T-helper 1 cell treated with Interleukin-12 subunit alpha and Interleukin-12 subunit beta and Interleukin-4 antibody, amounts not matched to agents 30 μg/mL and 1 μg/mL, for 36 hours (primary cell): ENCODE data around the gene HINFP.

Source experiments
- H3K27ac Mint-ChIP-seq: one replicate; pipeline ENCODE4 v1.8.0; 2021; ENCODE audit warnings: mild to moderate bottlenecking, mixed read lengths
- H3K27me3 Mint-ChIP-seq: one replicate; pipeline ENCODE4 v1.8.0; 2021; ENCODE audit warnings: low read depth, mixed read lengths
- H3K36me3 Mint-ChIP-seq: one replicate; pipeline ENCODE4 v1.8.0; 2021; ENCODE audit warnings: low read depth, mixed read lengths
- H3K4me1 Mint-ChIP-seq: one replicate; pipeline ENCODE4 v1.8.0; 2021; ENCODE audit warnings: low read depth, mixed read lengths
- H3K4me3 Mint-ChIP-seq: one replicate; pipeline ENCODE4 v1.8.0; 2021; ENCODE audit warnings: mild to moderate bottlenecking, moderate library complexity, mixed read lengths
- H3K9me3 Mint-ChIP-seq: one replicate; pipeline ENCODE4 v1.8.0; 2021; ENCODE audit warnings: mixed read lengths

HINFP gene, protein sequence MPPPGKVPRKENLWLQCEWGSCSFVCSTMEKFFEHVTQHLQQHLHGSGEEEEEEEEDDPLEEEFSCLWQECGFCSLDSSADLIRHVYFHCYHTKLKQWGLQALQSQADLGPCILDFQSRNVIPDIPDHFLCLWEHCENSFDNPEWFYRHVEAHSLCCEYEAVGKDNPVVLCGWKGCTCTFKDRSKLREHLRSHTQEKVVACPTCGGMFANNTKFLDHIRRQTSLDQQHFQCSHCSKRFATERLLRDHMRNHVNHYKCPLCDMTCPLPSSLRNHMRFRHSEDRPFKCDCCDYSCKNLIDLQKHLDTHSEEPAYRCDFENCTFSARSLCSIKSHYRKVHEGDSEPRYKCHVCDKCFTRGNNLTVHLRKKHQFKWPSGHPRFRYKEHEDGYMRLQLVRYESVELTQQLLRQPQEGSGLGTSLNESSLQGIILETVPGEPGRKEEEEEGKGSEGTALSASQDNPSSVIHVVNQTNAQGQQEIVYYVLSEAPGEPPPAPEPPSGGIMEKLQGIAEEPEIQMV

DNA sequence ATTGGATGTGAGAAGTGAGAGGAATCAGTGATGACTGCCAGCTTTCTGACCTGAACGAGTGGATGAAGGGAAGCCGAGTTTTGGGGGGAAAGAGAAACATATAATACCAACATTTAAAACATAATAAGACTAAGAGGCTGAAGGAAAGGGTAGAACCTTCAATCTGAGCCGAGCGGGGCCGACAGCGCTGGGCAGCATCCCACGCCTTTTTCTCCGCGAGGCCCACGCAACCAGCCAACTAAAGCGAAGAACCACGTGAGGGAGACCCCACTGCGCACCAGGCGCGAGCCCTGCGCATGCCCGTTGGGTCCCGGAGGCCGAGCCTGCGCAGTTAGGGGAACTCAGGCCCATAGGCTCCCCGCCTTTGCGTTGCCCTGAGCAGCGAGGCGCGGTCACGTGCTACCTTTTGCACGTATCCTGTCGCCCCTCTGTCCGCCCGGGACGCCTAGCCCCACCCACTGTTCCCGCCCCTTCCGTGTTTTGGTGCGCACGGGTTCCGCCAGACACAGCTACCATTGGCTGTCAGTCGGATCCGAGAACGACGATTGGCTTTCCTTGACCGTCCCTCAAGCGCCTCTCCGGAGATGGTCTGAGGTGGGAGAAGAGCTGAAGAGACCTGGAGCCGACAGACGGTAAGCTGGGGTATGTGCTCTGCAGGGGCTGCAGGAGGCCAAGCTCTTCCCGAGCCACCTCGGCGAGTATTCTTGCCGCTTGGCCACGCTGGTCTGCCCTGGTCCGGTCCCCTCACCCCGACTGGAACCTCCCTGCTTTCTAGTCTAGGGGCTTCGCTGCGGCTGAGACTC, at the start of gene HINFP:
TSS of gene HINFP (plus strand) at position 573 of the 803 bp plus-strand sequence. CDS start 5,365 bp downstream, outside the sequence.
- Mint-ChIP-seq H3K4me3 (peak within 1 kb of the TSS; percentile 94), H3K27me3 (no peaks in the 10 kb centered on the region), H3K9me3 (no peaks in the 10 kb centered on the region), H3K4me1 (peaks cover 21% of the 10 kb centered on the region), H3K36me3 (peaks cover 23% of the 10 kb centered on the region), H3K27ac (peak within 1 kb of the TSS; percentile 87)

DNA sequence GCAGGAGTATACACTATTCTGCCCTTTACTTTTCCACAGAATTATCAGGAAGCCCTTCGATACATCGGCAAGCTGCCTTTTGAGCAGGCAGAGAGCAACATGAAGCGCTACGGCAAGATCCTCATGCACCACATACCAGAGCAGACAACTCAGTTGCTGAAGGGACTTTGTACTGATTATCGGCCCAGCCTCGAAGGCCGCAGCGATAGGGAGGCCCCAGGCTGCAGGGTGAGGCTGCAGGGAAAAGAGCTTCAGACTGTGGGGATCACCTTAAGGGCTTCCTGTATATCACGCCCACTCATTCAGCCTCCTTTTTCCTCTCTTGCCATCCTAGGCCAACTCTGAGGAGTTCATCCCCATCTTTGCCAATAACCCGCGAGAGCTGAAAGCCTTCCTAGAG, 43.5 kb upstream of the HINFP start:
- no peaks in the 10 kb centered on the region for H3K27me3 Mint-ChIP-seq
- peaks cover 49% of the 10 kb centered on the region for H3K36me3 Mint-ChIP-seq
- H3K9me3 Mint-ChIP-seq, result no peaks in the 10 kb centered on the region
- no peaks in the 10 kb centered on the region for H3K4me1 Mint-ChIP-seq
- H3K4me3 Mint-ChIP-seq, result no peak overlapping the region
- H3K27ac Mint-ChIP-seq, result no peak overlapping the region

GRCh38 chr11:119078675-119079420, 42.5 kb upstream of the HINFP start:
- Mint-ChIP-seq H3K27me3 (no peaks in the 10 kb centered on the region), H3K4me1 (no peaks in the 10 kb centered on the region), H3K4me3 (no peak overlapping the region), H3K27ac (no peak overlapping the region), H3K9me3 (no peaks in the 10 kb centered on the region), H3K36me3 (peaks cover 43% of the 10 kb centered on the region)

DNA sequence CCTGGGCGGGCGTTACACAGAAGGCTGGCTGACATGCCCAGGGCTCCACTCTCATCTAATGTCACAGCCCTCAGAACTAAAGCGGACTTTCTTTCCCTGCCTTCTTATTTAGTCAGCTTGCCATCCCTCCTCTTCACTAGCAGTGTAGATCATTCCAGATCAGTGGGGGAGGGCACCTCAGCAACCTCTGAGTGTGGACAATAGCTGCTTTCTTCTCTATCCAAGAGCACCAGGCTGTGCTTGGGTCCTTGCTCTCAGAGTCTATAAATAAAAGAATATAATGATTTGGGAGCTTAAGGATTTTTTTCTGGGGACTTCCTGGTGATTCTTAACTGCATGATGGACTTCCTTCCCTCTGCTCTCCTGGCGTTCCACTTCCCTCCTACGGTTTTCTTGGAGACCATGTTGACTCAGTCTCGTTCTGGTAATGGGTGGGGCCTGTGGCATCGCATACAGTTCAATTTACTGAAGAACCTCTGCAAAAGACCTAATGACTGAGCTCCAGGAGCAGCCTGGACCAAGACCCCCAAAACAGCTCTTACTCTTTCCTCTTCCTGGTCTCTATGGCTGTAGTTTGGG, 39.6 kb upstream of the HINFP start:
- no peaks in the 10 kb centered on the region for H3K9me3 Mint-ChIP-seq
- no peaks in the 10 kb centered on the region for H3K27me3 Mint-ChIP-seq
- H3K4me3 Mint-ChIP-seq, result no peak overlapping the region
- peaks cover 41% of the 10 kb centered on the region for H3K36me3 Mint-ChIP-seq
- H3K27ac Mint-ChIP-seq, result no peak overlapping the region
- H3K4me1 Mint-ChIP-seq, result peaks cover 14% of the 10 kb centered on the region

DNA sequence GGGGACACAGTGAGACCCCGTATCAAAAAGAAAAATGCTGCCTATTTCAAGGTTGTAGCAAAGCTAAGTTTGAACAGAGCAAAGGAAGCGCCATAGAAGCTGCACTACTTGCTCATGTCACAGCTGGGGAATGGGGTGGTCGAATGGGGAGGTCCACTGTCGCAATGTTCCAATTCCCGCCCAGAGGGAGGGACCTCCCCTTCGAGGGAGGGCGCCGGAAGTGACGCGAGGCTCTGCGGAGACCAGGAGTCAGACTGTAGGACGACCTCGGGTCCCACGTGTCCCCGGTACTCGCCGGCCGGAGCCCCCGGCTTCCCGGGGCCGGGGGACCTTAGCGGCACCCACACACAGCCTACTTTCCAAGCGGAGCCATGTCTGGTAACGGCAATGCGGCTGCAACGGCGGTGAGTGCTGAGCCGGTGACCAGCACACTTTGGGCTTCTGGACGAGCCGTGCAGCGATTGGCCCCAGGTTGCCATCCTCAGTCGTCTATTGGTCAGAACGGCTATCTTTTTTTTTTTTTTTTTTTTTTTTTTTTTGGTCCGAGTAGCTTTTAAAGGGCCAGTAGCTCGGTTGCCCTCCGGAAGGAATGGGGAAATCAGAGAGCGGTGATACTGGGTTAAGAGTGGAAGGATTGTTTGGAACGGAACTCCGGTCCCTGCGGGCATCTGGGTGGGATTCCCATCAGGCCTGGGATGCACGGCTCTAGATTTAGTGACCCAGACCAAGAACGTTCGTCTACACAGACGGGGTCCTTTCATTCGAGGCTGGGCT, 36.5 kb upstream of the HINFP start, which contains the start of gene HMBS:
TSS of gene HMBS (plus strand) at position 219 of the 774 bp plus-strand sequence. CDS start at position 372, 153 bp downstream.
- H3K4me1 Mint-ChIP-seq, result peaks cover 23% of the 10 kb centered on the region
- H3K36me3 Mint-ChIP-seq, result peaks cover 23% of the 10 kb centered on the region
- peak within 1 kb of the TSS; percentile 92 for H3K27ac Mint-ChIP-seq
- no peaks in the 10 kb centered on the region for H3K9me3 Mint-ChIP-seq
- H3K27me3 Mint-ChIP-seq, result no peaks in the 10 kb centered on the region
- peak within 1 kb of the TSS; percentile 91 for H3K4me3 Mint-ChIP-seq

- Mint-ChIP-seq H3K9me3 (no peaks in the 10 kb centered on the region), H3K27ac (peak overlapping the region; percentile 92), H3K36me3 (peaks cover 18% of the 10 kb centered on the region)
These were observed 35.9 kb upstream of the HINFP start for GRCh38 chr11:119085437-119085847.

DNA sequence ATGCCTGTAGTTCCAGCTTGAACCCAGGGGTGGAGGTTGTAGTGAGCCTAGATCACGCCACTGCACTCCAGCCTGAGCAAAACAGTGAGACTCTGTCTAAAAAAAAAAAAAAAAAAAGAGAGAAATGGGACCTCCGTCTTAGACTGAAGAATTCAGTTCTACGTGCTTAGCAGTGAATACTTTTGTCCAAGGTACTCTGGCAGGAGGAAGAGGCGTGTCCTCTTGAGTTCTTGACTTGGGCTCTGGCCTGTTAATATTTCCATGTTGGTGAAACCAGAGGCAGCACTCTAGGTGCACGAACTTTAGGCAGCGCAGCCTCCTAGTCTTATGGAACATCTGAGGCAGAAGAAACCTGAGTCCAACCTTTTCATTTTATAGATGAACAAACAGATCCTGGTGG, 34.3 kb upstream of the HINFP start:
- H3K36me3 Mint-ChIP-seq, result peaks cover 8% of the 10 kb centered on the region
- H3K27ac Mint-ChIP-seq, result no peak overlapping the region
- H3K27me3 Mint-ChIP-seq, result no peaks in the 10 kb centered on the region
- no peaks in the 10 kb centered on the region for H3K9me3 Mint-ChIP-seq
- peaks cover 28% of the 10 kb centered on the region for H3K4me1 Mint-ChIP-seq
- H3K4me3 Mint-ChIP-seq, result peak overlapping the region; percentile 34

More at GRCh38 chr11:119085437-119085847, 35.9 kb upstream of the HINFP start:
- Mint-ChIP-seq H3K4me3 (peak overlapping the region; percentile 91), H3K27me3 (no peaks in the 10 kb centered on the region), H3K4me1 (peaks cover 23% of the 10 kb centered on the region)

- Mint-ChIP-seq H3K27me3 (no peaks in the 10 kb centered on the region), H3K9me3 (no peaks in the 10 kb centered on the region), H3K27ac (peak overlapping the region; percentile 63), H3K4me1 (peaks cover 34% of the 10 kb centered on the region), H3K4me3 (no peak overlapping the region), H3K36me3 (peaks cover 11% of the 10 kb centered on the region)
These were observed 33.6 kb upstream of the HINFP start for GRCh38 chr11:119087747-119088241.

GRCh38 chr11:119088406-119088805, 33.0 kb upstream of the HINFP start:
- H3K27me3 Mint-ChIP-seq, result no peaks in the 10 kb centered on the region
- no peak overlapping the region for H3K27ac Mint-ChIP-seq
- H3K4me1 Mint-ChIP-seq, result peaks cover 37% of the 10 kb centered on the region
- H3K9me3 Mint-ChIP-seq, result no peaks in the 10 kb centered on the region
- H3K36me3 Mint-ChIP-seq, result peaks cover 17% of the 10 kb centered on the region
- H3K4me3 Mint-ChIP-seq, result no peak overlapping the region

DNA sequence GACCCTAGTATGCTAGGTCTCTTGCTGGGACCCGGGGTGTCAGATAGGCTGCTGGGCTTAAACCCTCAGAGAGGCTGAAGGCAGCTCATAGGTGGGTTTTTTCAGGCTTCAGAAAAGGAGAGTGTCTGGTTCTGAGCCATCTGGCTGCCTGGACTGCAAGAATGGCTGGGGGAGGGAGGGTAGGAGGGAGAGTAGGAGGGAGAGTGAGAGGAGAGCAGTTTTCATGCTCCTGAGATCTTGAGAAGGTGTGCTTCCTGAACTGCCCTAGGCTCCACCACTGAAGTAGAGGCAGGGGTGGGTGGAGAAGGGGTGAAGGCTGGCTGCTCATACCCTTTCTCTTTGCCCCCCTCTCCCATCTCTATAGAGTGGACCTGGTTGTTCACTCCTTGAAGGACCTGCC, 32.1 kb upstream of the HINFP start:
- Mint-ChIP-seq H3K9me3 (no peaks in the 10 kb centered on the region), H3K4me3 (no peak overlapping the region), H3K36me3 (peaks cover 23% of the 10 kb centered on the region), H3K27me3 (no peaks in the 10 kb centered on the region), H3K4me1 (peaks cover 40% of the 10 kb centered on the region), H3K27ac (no peak overlapping the region)

DNA sequence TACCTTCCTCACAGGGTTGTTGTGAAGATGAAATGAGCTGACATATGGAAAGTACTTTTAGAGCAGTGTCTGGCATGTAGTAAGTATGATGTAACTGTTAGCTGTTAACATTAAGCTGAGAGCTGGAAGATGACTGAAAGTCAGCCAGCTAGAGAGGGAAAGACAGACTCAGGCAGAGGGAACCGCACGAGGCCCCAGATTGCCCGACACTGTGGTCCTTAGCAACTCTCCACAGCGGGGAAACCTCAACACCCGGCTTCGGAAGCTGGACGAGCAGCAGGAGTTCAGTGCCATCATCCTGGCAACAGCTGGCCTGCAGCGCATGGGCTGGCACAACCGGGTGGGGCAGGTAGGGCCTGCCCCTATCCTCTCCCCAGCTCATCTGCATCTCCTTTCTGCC, 30.2 kb upstream of the HINFP start:
- Mint-ChIP-seq H3K27ac (no peak overlapping the region), H3K9me3 (no peaks in the 10 kb centered on the region), H3K4me1 (peaks cover 38% of the 10 kb centered on the region), H3K36me3 (peaks cover 28% of the 10 kb centered on the region), H3K4me3 (no peak overlapping the region), H3K27me3 (peaks cover 3% of the 10 kb centered on the region)

GRCh38 chr11:119091966-119092879, 29.2 kb upstream of the HINFP start:
- peaks cover 3% of the 10 kb centered on the region for H3K27me3 Mint-ChIP-seq
- peak overlapping the region; percentile 92 for H3K4me3 Mint-ChIP-seq
- peaks cover 39% of the 10 kb centered on the region for H3K4me1 Mint-ChIP-seq
- H3K36me3 Mint-ChIP-seq, result peaks cover 37% of the 10 kb centered on the region
- peak overlapping the region; percentile 56 for H3K27ac Mint-ChIP-seq
- H3K9me3 Mint-ChIP-seq, result no peaks in the 10 kb centered on the region
